ENCODE results near the gene LLPH.

DNA sequence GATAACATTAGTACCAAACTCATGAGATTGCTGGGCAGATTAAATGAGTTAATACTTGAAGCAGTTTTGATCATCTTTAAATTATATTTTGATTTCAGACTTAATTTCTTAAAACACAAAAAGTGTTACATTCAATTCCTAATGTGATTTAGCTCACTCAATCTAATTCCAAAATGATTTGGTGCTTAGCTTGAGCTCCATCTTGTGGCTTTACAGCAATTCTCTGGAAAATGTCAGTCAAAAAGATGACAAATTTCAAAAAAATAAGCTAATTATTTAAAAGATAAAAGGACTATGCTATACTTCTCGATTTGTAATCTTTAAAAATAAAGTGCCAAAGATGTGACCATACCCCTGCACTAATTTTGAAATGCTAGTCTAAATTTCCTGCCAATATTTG lies 10.1 kb downstream of the LLPH start:
- TF ChIP-seq EP300 (IDR thresholded peaks at IDR 0.05), result no peak
- TF ChIP-seq, protein P1, sequence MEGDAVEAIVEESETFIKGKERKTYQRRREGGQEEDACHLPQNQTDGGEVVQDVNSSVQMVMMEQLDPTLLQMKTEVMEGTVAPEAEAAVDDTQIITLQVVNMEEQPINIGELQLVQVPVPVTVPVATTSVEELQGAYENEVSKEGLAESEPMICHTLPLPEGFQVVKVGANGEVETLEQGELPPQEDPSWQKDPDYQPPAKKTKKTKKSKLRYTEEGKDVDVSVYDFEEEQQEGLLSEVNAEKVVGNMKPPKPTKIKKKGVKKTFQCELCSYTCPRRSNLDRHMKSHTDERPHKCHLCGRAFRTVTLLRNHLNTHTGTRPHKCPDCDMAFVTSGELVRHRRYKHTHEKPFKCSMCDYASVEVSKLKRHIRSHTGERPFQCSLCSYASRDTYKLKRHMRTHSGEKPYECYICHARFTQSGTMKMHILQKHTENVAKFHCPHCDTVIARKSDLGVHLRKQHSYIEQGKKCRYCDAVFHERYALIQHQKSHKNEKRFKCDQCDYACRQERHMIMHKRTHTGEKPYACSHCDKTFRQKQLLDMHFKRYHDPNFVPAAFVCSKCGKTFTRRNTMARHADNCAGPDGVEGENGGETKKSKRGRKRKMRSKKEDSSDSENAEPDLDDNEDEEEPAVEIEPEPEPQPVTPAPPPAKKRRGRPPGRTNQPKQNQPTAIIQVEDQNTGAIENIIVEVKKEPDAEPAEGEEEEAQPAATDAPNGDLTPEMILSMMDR (IDR thresholded peaks at IDR 0.05), result no peak
